ENCODE data around the gene METTL16.

DNA sequence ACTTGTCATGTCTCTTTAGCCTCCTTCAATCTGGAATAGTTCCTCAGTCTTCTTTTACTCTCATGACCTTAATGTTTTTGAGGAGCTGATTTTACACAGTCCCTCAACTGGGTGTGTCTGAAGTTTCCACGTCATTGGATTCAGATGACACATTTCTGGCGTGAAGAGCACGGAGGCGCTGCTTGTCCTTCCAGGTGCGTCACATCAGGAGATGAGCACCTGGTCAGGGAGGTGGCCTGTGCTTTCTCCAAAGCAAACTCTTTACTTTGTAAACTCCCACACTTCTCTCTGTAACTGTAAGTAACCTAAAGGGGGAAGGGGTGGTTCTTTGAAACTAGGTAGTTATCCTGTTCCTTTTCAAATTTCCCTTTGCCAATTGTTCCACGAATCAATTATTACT, 58.4 kb downstream of the METTL16 start:
- TF ChIP-seq, protein P1, sequence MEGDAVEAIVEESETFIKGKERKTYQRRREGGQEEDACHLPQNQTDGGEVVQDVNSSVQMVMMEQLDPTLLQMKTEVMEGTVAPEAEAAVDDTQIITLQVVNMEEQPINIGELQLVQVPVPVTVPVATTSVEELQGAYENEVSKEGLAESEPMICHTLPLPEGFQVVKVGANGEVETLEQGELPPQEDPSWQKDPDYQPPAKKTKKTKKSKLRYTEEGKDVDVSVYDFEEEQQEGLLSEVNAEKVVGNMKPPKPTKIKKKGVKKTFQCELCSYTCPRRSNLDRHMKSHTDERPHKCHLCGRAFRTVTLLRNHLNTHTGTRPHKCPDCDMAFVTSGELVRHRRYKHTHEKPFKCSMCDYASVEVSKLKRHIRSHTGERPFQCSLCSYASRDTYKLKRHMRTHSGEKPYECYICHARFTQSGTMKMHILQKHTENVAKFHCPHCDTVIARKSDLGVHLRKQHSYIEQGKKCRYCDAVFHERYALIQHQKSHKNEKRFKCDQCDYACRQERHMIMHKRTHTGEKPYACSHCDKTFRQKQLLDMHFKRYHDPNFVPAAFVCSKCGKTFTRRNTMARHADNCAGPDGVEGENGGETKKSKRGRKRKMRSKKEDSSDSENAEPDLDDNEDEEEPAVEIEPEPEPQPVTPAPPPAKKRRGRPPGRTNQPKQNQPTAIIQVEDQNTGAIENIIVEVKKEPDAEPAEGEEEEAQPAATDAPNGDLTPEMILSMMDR (conservative IDR thresholded peaks at IDR 0.05 in 1 of 2, IDR thresholded peaks at IDR 0.05 in 1 of 2; ENCODE audit: extremely low read depth in 1 of 2, insufficient read depth in 1 of 2, low read depth in 1 of 2, low read length in 2 of 2): no peak
- TF ChIP-seq EZH2 (IDR thresholded peaks at IDR 0.05; ENCODE audit: borderline replicate concordance, low read length): no peak
